ENCODE results near the gene ZDHHC16.
"Not testable (repeated sequence)": the region's sequence is repeated elsewhere in the genome, so short reads cannot be mapped to it uniquely, and the experiment has no call there.

GRCh38 chr10:97406483-97406882, 39.5 kb upstream of the ZDHHC16 start:
- TF ChIP-seq, protein P1, sequence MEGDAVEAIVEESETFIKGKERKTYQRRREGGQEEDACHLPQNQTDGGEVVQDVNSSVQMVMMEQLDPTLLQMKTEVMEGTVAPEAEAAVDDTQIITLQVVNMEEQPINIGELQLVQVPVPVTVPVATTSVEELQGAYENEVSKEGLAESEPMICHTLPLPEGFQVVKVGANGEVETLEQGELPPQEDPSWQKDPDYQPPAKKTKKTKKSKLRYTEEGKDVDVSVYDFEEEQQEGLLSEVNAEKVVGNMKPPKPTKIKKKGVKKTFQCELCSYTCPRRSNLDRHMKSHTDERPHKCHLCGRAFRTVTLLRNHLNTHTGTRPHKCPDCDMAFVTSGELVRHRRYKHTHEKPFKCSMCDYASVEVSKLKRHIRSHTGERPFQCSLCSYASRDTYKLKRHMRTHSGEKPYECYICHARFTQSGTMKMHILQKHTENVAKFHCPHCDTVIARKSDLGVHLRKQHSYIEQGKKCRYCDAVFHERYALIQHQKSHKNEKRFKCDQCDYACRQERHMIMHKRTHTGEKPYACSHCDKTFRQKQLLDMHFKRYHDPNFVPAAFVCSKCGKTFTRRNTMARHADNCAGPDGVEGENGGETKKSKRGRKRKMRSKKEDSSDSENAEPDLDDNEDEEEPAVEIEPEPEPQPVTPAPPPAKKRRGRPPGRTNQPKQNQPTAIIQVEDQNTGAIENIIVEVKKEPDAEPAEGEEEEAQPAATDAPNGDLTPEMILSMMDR (optimal IDR thresholded peaks at IDR 0.05 in 1 of 3, IDR thresholded peaks at IDR 0.05 in 1 of 3, conservative IDR thresholded peaks at IDR 0.05 in 1 of 3; ENCODE audit: extremely low read depth in 1 of 3, insufficient read depth in 2 of 3, low read length in 3 of 3): not testable (repeated sequence)
- TF ChIP-seq EZH2 (IDR thresholded peaks at IDR 0.05; ENCODE audit: low read length): not testable (repeated sequence)
